A673 (cell line): ENCODE data around the gene DNAH10. TPM values are rescaled to one million over a fixed set of nuclear protein-coding genes. Genes with fewer than 3 reads are reported as not detected.

ENCODE experiments used
- Bru-seq: library from RNA; stranded (reverse); fragments of 400-500 nt; gene quantifications from one replicate; lab custom pipeline; 2021; lab: Mats Ljungman, UMichigan
- BruChase-seq, 2 experiments: library from RNA; stranded (reverse); fragments of 400-500 nt; gene quantifications; one replicate each; lab custom pipeline; 2021; lab: Mats Ljungman, UMichigan
- BruUV-seq: library from RNA; stranded (reverse); fragments of 400-500 nt; replicated peaks from 2 replicates; lab custom pipeline; 2021; lab: Mats Ljungman, UMichigan
- CTCF ChIA-PET: fragments of 300-600 bp; sonication (Branson Sonifier 250); formaldehyde crosslinking; loops from one replicate; lab custom pipeline; 2022; ENCODE audit warnings: antibody characterized with exemption; lab: Charles Lee
- POLR2A ChIA-PET: fragments of 300-600 bp; sonication (Branson Sonifier 250); formaldehyde crosslinking; loops from one replicate; lab custom pipeline; 2022; ENCODE audit warnings: antibody characterized with exemption; ENCODE audit not compliant: low non-redundant PET; lab: Charles Lee
- DNase-seq: peaks from one replicate; pipeline ENCODE4 v3.0.0-alpha.2; 2015; ENCODE audit warnings: low spot score
- H3K27ac ChIP-seq: fragments of 200-600 bp; sonication (generic); 2 replicates; pipeline ENCODE4 v1.5.1; 2016; ENCODE audit warnings: mixed run types, low read depth, mild to moderate bottlenecking, mixed read lengths, antibody characterized with exemption, low read length; ENCODE audit not compliant: poor library complexity, severe bottlenecking
- H3K27me3 ChIP-seq: fragments of 200-600 bp; sonication (generic); replicated peaks from 2 replicates; pipeline ENCODE4 v1.6.1; 2017; ENCODE audit warnings: mixed run types, low read depth, mild to moderate bottlenecking, mixed read lengths, antibody characterized with exemption, low read length; ENCODE audit not compliant: insufficient read depth, poor library complexity
- H3K36me3 ChIP-seq: fragments of 200-600 bp; sonication (generic); 2 replicates; pipeline ENCODE4 v1.6.1; 2016; ENCODE audit warnings: mixed run types, mild to moderate bottlenecking, mixed read lengths, antibody characterized with exemption, low read length; ENCODE audit not compliant: insufficient read depth, poor library complexity, severe bottlenecking
- H3K4me1 ChIP-seq: fragments of 200-600 bp; sonication (generic); 2 replicates; pipeline ENCODE4 v1.6.1; 2017; ENCODE audit warnings: mixed run types, mild to moderate bottlenecking, mixed read lengths, antibody characterized with exemption, low read length; ENCODE audit not compliant: insufficient read depth, poor library complexity, severe bottlenecking
- H3K4me3 ChIP-seq: fragments of 200-600 bp; sonication (generic); 2 replicates; pipeline ENCODE4 v1.5.1; 2016; ENCODE audit warnings: low read depth, mixed run types, mild to moderate bottlenecking, mixed read lengths, low read length; ENCODE audit not compliant: poor library complexity, severe bottlenecking
- H3K9me3 ChIP-seq: fragments of 200-600 bp; sonication (generic); 2 replicates; pipeline ENCODE4 v1.6.1; 2016; ENCODE audit warnings: mixed run types, low read depth, mild to moderate bottlenecking, mixed read lengths, antibody characterized with exemption, low read length; ENCODE audit not compliant: poor library complexity, severe bottlenecking
- EZH2 ChIP-seq: fragments of 200-600 bp; sonication (generic); IDR thresholded peaks from 2 replicates; pipeline ENCODE4 v1.6.1; 2017; ENCODE audit warnings: borderline replicate concordance, low read depth, mild to moderate bottlenecking, mixed read lengths, antibody characterized with exemption, low read length; ENCODE audit not compliant: poor library complexity, severe bottlenecking
- intact Hi-C: fragments of 100-400 bp; cut with micrococcal nuclease; formaldehyde crosslinking; loops from one replicate; pipeline ENCODE4 v1.10.0; 2022; ENCODE audit not compliant: unreplicated experiment
- long read RNA-seq: library from polyadenylated mRNA; stranded (forward); transcript quantifications from one replicate; pipeline ENCODE4 v2.0.0, GENCODE V29; 2022
- total RNA-seq: library from RNA; stranded (reverse); gene quantifications from 2 replicates; pipeline ENCODE4 v1.2.3, GENCODE V29; 2021
- TF ChIP-seq, protein P1 (sequence below): fragments of 300-800, 200-600 bp; sonication (generic); conservative IDR thresholded peaks from 2 replicates; pipeline ENCODE4 v1.5.1; 2017; ENCODE audit warnings: low read depth, mild to moderate bottlenecking, antibody characterized with exemption, low read length, moderate library complexity, mixed read lengths

The DNAH10 gene, protein sequence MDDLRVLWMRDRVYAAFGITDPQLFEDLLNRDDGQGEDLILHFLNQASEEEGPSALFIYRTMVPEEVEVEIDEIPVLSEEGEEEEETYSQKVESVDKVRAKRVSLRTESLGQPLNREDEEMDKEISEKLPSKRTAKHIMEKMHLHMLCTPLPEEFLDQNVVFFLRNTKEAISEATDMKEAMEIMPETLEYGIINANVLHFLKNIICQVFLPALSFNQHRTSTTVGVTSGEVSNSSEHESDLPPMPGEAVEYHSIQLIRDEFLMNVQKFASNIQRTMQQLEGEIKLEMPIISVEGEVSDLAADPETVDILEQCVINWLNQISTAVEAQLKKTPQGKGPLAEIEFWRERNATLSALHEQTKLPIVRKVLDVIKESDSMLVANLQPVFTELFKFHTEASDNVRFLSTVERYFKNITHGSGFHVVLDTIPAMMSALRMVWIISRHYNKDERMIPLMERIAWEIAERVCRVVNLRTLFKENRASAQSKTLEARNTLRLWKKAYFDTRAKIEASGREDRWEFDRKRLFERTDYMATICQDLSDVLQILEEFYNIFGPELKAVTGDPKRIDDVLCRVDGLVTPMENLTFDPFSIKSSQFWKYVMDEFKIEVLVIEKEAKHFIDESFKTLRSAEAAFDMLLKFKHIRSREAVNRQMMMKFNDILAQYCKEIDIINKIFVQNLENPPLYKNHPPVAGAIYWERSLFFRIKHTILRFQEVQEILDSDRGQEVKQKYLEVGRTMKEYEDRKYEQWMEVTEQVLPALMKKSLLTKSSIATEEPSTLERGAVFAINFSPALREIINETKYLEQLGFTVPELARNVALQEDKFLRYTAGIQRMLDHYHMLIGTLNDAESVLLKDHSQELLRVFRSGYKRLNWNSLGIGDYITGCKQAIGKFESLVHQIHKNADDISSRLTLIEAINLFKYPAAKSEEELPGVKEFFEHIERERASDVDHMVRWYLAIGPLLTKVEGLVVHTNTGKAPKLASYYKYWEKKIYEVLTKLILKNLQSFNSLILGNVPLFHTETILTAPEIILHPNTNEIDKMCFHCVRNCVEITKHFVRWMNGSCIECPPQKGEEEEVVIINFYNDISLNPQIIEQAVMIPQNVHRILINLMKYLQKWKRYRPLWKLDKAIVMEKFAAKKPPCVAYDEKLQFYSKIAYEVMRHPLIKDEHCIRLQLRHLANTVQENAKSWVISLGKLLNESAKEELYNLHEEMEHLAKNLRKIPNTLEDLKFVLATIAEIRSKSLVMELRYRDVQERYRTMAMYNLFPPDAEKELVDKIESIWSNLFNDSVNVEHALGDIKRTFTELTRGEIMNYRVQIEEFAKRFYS (N-terminal part only)
- total RNA-seq, result 1.1 TPM in 2 replicates
- percentile 29 among the genes with signal in this experiment for Bru-seq, nascent RNA
- percentile 29 among the genes with signal in this experiment for BruChase-seq, experiment 1, labeled RNA remaining after a 2-hour chase
- percentile 37 among the genes with signal in this experiment for BruChase-seq, experiment 2, labeled RNA remaining after a 6-hour chase
- long read RNA-seq, partial matches to known transcripts, result 1 of 3 reads
- long read RNA-seq, other reads (novel, unspliced or antisense), result 2 of 3 reads

- Histone ChIP-seq H3K4me1 (no peaks in the 10 kb centered on the region), H3K36me3 (peaks cover 4% of the 10 kb centered on the region), H3K4me3 (peak within 1 kb of the TSS; percentile 46), H3K9me3 (no peaks in the 10 kb centered on the region), H3K27me3 (no peaks in the 10 kb centered on the region), H3K27ac (no peak within 1 kb of the TSS)
- ChIA-PET POLR2A (no interaction called here), CTCF (no interaction called here)
- DNase-seq, result peak; percentile 43
- BruUV-seq, result no TSS peak
- intact Hi-C loops, result no loop called here
- TF ChIP-seq, protein P1, sequence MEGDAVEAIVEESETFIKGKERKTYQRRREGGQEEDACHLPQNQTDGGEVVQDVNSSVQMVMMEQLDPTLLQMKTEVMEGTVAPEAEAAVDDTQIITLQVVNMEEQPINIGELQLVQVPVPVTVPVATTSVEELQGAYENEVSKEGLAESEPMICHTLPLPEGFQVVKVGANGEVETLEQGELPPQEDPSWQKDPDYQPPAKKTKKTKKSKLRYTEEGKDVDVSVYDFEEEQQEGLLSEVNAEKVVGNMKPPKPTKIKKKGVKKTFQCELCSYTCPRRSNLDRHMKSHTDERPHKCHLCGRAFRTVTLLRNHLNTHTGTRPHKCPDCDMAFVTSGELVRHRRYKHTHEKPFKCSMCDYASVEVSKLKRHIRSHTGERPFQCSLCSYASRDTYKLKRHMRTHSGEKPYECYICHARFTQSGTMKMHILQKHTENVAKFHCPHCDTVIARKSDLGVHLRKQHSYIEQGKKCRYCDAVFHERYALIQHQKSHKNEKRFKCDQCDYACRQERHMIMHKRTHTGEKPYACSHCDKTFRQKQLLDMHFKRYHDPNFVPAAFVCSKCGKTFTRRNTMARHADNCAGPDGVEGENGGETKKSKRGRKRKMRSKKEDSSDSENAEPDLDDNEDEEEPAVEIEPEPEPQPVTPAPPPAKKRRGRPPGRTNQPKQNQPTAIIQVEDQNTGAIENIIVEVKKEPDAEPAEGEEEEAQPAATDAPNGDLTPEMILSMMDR, result peak; percentile 49
- TF ChIP-seq EZH2, result no peak
Measured at GRCh38 chr12:123761841-123762714, at the start of gene DNAH10. Gene DNAH10, plus strand, starts transcription at chr12:123762301. Its CDS starts 36 bp downstream, at chr12:123762337.

DNA sequence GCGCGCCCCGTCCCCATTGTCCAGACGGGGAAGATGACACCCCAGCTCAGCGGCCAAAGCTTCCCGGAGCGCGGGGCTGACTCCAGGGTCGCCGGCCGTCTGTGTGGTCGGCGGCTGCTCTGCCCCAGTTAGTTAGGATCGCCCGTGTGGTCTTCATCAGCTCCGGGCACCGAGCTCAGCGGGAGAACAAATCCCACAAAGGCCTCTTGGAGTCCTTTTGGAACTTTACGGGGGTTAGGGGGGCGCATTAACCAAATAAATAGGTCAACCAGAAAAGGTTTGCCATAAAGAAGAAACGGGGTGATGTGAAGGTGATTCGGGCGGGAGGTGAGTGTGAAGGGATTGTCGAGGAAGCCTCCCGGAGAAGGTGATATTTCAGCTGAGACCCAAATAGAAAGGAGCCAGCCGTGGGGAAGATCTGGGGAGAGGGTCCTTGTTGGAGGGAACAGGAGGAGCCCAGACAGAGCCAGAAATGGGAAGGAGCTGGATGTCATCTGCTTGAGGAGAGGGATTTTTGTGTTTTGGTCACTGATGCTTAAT, 49.3 kb upstream of the DNAH10 start:
- Histone ChIP-seq H3K27ac (peak overlapping the region; percentile 84), H3K9me3 (no peaks in the 10 kb centered on the region), H3K4me3 (peak overlapping the region; percentile 99), H3K36me3 (no peaks in the 10 kb centered on the region), H3K4me1 (no peaks in the 10 kb centered on the region), H3K27me3 (no peaks in the 10 kb centered on the region)
- BruUV-seq, result no TSS peak
- peak; percentile 10 for DNase-seq
- POLR2A ChIA-PET, result no interaction called here
- intact Hi-C loops, result no loop called here
- CTCF ChIA-PET, result no interaction called here
- TF ChIP-seq EZH2, result no peak
- TF ChIP-seq, protein P1, result no peak
